Measurements from ENCODE around the gene DNAH2.

Gene DNAH2, protein sequence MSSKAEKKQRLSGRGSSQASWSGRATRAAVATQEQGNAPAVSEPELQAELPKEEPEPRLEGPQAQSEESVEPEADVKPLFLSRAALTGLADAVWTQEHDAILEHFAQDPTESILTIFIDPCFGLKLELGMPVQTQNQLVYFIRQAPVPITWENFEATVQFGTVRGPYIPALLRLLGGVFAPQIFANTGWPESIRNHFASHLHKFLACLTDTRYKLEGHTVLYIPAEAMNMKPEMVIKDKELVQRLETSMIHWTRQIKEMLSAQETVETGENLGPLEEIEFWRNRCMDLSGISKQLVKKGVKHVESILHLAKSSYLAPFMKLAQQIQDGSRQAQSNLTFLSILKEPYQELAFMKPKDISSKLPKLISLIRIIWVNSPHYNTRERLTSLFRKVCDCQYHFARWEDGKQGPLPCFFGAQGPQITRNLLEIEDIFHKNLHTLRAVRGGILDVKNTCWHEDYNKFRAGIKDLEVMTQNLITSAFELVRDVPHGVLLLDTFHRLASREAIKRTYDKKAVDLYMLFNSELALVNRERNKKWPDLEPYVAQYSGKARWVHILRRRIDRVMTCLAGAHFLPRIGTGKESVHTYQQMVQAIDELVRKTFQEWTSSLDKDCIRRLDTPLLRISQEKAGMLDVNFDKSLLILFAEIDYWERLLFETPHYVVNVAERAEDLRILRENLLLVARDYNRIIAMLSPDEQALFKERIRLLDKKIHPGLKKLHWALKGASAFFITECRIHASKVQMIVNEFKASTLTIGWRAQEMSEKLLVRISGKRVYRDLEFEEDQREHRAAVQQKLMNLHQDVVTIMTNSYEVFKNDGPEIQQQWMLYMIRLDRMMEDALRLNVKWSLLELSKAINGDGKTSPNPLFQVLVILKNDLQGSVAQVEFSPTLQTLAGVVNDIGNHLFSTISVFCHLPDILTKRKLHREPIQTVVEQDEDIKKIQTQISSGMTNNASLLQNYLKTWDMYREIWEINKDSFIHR (N-terminal part only)

DNA sequence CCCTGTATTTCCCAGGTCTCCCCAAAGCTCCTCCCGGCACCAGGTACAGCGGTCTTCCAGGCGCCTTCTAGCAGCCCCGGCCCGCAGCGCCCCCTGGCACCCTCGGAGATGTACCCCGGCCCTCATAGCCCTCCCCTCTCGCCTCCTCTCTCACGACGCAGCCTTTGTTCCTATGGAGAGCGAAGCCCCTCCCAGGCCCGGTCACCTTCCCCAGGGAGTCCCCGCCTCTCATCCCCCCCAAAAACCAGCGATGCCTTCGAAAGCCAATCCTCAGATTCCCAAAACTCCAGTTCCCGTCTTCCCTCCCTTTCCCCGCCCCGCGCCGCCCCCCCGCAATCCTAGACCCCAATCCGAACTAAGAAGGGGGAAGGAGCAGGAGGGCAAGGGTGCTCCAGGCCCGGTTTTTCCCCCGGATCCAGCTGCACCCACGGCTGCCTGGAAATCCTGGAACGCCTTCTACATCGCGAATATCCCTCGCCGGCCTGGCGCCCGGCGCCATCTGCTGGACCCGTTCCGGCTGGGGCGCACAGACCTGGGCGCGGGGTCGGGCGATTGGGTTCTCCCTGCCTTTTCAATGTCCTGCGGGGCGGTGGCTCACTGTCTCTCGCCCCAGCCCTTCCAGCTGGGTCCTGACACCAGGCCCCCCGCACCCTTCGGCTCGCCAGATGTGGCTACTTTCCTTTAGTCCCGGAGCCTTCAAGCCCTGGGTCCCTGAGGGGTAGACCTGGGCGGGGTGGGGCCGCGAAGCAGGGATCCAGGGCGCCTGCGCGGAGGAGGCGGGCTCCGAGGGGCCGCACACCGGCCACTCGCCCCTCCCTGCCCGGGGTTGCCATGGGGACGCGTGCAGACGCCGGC, at the start of gene DNAH2:
DNAH2 (plus strand) TSS at position 844 of the 855 bp plus-strand sequence. CDS start 1,991 bp downstream, outside the sequence.
- peak; percentile 96 for DNase-seq

DNA sequence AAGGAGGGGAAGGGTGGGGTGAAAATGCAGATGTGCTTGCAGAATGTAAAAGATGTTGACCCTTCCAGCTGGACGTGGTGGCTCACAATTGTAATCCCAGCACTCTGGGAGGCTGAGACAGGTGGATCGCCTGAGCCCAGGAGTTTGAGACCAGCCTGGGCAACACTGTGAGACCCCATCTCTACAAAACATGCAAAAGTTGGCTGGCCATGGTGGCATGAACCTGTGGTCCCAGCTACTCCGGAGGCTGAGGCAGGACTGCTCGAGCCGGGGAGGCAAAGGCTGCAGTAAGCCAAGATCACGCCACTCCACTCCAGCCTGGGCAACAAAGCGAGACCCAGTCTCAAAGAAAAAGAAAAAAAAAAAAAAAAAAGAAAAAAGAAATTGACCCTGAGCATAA, 49.1 kb upstream of the DNAH2 start:
- no peak for DNase-seq

DNA sequence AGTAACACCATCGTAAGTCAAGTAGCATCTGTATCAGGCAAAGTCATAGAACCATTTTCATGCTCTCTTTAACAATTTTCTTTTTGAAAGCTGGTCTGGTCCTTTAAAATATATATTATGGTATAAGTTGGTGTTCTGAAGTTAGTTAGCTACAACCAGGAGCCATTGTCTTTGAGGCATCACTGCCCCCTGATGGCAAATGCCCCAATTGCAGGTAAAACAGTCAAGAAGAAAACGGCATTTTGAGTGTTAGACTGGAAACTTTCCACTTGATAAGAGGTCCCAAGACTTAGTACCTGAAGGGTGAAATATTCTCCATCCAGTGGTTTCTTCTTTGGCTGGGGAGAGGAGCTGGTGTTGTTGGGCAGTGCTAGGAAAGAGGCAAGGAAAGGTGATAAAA, 44.3 kb upstream of the DNAH2 start:
- DNase-seq: no peak

DNA sequence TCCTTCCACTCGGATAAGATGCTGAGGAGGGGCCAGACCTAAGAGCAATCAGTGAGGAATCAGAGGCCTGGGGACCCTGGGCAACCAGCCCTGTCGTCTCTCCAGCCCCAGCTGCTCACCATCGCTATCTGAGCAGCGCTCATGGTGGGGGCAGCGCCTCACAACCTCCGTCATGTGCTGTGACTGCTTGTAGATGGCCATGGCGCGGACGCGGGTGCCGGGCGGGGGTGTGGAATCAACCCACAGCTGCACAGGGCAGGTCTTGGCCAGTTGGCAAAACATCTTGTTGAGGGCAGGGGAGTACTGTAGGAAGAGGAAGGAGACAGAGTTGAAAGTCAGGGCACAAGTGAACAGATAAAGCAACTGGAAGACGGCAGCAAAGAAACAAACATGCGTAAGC, 42.6 kb upstream of the DNAH2 start:
- DNase-seq: no peak

DNA sequence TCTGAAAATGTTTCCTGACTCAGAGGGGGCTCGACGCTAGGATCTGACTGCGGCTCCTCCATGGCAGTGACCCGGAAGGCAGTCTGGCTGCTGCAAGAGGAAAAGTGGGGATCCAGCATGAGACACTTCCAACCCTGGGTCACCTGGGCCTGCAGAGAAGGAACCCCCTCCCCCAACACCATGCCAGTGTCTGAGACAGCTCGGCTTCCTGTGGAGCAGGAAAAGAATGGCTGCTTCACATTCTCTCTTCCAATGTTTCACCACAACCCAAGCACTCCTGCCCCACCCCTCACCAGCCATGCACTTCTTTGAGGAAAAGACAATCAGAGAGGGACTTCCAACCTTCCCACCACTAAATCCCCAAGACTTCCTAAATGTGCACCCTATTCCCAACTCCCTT, 41.0 kb upstream of the DNAH2 start:
- DNase-seq: no peak

DNA sequence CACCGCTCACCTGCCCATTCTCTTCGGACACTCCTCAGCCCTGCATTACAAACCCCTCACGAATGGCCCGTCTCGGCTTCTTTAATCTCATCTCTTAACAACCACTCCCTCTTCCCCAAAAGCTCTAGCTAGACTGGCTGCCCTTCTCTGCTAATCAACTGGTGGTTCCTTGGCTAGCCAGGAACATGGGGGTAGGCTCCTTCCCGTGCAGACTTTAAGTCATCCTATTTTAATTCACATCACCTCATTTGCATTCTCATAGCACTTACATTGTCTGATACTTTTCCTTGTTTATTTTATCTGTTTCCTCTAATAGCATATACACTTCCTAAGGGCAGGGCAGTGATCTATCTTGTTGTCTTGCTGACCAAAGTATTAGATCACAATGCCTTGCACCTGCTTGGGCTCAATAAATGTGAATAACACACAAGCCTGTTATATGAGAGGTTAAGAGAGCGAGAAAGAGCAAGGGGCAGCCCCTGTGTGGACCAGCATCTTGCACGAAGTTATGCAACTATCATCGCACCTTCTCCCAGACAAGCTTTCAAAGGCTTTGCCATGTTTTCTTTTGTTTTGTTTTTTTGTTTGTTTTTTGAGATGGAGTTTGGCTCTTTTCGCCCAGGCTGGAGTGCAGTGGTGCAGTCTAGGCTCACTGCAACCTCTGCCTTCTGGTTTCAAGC, 40.0 kb upstream of the DNAH2 start:
- no peak for DNase-seq

DNA sequence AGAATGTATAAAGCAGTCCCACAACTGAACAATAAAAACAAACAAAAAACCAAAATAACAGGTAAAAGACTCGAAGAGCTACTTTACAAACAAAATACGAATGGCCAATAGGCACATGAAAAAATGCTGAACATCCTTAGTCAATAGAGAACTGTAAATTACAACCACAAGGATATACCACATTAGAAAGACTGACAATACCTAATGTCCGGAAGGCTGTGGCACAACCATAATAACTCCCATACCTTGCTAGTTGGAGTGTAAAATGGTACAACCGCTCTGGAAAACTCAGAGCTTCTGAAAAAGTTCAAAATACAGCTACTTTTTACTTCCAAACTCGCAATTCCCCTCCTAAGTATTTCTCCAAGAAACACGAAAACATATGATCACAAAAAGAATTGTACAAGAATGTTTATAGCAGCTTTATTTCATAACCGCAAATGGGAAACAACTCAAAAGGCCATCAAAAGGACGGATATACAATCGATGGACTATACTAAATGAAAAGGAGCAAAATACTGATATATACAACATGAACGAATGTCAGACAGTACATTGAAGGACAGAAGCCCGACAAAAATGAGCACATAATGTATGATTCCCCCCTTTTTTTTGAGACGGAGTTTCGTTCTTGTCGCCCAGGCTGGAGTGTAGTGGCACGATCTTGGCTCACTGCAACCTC, 32.6 kb upstream of the DNAH2 start:
- DNase-seq: no peak

DNA sequence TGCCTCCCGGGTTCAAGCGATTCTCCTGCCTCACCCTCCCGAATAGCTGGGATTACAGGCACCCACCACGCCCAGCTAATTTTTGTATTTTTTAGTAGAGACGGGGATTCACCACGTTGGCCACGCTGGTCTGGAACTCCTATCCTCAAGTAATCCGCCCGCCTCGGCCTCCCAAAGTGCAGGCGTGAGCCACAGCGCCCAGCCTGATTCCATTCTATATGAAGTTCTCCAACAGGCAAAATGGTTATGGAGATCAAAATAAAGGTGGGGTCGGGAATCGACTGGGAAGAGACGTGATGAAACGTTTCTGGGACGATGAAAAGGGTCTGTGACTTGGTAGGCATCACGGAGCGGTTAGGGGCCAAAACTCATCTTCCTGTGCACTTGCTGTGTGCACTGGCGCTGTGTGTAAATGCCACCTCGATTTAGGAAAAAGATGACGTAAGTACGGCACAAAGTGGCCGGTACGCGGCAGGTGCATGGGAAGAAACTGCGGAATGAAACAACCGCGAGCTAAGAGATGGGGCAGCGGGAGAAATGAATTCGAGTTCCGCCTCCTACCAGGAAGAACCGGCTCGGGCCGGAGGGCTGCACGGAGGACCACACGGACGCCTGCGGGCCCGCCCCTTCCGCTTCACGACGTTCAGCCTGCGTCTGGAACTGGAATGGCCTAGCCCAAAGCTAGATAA, 31.9 kb upstream of the DNAH2 start:
- peak; percentile 95 for DNase-seq

DNA sequence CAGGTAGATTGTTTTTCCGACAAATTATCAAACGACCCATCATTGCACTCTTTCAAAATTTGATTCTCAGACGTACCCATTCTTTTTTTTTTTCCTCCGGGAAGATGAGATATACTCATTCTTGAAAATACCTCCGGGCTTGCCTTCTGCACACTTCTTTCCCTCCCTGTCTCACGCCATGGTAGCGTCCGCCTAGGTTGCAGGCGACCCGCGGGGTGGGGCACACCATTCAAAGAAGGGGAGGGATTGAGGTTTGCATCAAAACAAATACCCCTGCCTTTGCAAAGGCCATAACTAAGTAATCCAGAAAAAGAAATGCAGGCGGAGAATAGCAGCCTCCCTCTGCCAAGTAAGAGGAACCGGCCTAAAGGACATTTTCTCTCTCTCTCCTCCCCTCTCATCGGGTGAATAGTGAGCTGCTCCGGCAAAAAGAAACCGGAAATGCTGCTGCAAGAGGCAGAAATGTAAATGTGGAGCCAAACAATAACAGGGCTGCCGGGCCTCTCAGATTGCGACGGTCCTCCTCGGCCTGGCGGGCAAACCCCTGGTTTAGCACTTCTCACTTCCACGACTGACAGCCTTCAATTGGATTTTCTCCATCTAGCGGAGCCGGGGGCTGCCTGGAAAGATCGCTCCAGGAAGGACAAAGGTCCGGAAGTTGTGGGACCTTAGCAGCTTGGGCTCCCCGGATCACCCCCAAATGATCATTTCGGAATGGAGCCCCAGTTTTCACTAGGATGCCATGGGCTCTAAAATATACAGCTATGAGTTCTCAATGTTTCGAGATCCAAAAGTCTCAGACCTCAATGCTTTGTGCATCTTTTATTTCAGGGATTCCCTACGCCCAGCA, 31.1 kb upstream of the DNAH2 start:
- peak; percentile 89 for DNase-seq

DNA sequence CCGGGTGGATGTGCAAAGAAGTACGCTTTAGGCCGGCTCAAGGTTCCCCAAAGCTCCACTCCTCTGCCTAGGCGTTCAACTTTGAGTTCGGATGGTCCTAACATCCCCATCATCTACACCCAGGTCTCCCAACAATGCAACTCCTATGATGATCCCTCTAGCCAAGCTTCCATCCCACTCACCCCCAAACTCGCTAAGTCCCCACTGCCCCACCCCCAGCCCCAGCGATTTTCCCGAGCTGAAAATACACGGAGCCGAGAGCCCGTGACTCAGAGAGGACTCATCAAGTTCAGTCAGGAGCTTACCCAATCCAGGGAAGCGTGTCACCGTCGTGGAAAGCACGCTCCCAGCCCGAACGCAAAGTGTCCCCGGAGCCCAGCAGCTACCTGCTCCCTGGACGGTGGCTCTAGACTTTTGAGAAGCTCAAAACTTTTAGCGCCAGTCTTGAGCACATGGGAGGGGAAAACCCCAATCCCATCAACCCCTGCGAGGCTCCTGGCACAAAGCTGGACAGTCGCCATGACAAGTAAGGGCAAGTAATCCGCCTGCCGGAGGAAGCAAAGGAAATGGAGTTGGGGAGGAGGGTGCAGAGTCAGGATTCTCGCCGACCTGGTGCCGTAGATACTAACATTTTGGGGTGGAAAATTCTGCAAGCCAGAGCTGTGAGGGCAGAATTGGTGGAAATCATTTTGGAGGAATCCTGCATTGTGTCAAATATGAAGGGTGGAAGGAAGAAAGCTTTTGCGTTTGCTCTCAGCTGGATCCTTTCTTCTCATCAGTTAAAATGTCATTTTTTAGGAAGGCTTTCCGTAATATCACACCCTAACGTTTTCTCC, 30.3 kb upstream of the DNAH2 start, which contains the start of gene TP53:
TP53 (minus strand) TSS at position 419 of the 836 bp plus-strand sequence. CDS start 10,896 bp downstream, outside the sequence.
- DNase-seq: peak; percentile 94

DNA sequence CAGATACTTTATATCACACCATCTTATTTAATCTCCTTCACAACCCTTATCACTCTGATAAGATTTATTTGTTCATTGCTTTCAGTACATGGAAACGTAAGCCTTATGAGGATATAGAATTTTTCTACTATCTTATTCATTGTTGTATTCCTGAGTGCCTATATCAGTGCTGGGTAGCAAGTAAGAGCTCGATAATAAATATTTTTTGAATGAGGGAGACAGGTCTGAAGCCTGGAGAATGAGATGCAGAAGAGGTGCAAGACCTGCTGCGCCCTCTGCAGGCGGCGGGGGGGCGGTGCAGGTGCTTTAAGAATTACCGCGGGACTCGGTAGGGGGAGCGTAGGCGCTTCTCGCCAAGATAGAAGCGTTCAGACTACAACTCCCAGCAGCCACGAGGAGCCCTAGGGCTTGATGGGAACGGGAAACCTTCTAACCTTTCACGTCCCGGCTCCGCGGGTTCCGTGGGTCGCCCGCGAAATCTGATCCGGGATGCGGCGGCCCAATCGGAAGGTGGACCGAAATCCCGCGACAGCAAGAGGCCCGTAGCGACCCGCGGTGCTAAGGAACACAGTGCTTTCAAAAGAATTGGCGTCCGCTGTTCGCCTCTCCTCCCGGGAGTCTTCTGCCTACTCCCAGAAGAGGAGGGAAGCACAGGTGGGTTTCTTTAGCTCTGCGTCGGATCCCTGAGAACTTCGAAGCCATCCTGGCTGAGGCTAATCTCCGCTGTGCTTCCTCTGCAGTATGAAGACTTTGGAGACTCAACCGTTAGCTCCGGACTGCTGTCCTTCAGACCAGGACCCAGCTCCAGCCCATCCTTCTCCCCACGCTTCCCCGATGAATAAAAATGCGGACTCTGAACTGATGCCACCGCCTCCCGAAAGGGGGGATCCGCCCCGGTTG, 29.4 kb upstream of the DNAH2 start, which contains the start of gene WRAP53:
WRAP53 (plus strand) TSS at position 570 of the 900 bp plus-strand sequence; CDS start at position 742, 172 bp downstream.
- peak; percentile 99 for DNase-seq

DNA sequence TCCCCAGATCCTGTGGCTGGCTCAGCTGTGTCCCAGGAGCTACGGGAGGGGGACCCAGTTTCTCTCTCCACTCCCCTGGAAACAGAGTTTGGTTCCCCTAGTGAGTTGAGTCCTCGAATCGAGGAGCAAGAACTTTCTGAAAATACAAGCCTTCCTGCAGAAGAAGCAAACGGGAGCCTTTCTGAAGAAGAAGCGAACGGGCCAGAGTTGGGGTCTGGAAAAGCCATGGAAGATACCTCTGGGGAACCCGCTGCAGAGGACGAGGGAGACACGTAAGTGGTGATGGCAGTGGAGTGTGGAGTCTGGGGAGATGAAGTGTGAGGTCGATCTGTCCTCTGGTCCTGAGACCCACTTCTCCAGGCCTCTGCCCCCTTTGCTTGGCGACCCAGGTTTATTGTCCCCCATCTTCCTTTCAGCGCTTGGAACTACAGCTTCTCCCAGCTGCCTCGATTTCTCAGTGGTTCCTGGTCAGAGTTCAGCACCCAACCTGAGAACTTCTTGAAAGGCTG, 28.7 kb upstream of the DNAH2 start:
- no peak for DNase-seq

DNA sequence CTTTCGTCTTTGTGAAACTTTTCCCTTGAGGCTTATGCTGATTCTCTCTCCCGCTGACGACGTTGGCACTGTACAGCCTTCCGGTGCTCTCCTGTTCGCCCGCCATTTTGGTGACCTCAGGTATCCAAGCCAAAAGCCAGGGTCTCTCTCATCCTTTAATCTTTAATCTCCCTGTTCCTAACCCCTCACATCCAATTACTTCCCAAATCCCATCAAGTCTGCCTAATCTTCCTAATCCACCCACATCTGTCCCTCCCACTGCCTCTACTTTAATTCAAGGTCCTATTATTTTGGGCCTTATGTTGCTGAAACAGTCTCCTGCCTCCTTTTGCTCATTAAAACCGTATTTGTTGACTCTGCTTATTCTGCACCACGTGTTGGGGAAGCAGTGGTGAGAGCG, 22.0 kb upstream of the DNAH2 start:
- DNase-seq: no peak

DNA sequence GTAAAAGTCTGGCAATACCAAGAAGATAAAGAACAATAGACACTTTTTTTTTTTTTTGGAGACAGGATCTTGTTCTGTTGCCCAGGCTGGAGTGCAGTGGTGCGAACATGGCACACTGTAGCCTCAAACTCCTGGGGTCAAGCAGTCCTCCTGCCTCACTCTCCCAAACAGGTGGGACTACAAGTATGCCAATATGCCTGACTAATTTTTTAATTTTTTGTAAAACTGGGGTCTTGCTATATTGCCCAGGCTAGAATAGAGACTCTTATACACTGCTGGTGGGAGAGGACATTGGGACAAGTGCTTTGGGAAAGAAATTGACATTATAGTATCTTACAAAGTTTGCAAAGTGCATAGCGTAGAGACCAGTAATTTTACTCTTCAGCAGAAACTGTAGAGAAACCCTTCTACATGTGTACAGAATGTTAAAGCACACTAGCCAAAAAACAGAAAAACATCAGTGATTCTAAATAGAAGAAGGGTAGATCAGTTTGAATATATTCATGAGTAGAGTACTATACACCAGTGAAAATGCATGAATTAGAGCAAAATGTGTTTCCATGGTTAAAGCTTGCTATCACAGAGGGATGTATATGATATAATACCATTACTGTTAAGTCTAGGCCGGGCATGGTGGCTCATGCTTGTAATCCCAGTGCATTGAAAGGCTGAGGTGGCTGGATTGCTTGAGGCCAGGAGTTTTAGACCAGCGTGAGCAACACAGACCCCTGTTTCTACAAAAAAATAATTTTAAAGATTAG, 19.5 kb upstream of the DNAH2 start:
- no peak for DNase-seq

DNA sequence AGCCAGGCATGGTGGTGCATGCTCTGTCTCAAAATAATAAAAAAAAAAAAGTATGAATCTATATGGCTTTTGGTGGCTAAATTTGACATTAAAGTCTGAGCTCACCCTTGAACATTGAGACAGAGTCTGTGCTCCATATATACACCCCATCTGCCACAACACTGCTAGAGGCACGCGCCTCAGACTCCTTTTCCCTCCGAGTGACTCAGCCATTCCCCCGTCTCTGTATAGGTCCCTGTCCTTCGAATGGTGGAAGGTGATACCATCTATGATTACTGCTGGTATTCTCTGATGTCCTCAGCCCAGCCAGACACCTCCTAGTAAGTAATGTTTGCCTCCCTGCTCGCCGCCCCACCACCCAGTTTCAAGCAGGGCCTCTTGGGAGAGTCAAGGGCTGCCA, 17.0 kb upstream of the DNAH2 start:
- DNase-seq: no peak

DNA sequence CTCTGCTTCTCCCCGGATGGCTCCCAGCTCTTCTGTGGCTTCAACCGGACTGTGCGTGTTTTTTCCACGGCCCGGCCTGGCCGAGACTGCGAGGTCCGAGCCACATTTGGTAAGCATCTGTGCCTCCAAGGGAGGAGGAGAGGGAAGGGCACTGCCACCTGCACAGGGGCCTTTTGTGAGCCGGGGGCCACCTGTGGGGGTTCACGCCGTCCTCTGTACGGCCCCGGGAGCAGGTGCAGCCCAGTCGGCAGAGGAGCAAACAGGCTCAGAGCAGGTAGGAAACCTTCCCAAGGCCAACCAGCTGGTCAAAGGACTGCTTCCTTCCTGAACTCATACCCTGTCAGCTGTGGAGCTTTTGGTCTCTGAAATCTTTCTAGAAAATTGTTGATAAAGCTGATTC, 15.9 kb upstream of the DNAH2 start:
- no peak for DNase-seq

DNA sequence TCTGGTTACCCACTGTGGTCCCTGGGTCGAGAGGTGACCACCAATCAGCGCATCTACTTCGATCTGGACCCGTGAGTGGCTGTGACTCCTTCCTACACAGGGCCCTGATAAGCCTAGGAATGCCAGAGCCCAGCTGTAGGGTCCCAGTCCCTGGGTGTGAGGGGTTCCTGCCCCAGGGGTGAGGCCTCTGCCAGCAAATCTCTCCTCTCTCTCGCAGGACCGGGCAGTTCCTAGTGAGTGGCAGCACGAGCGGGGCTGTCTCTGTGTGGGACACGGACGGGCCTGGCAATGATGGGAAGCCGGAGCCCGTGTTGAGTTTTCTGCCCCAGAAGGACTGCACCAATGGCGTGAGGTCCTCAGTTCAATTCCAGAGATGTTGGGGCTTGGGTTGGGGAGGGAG, 14.8 kb upstream of the DNAH2 start:
- DNase-seq: no peak
